ENCODE measurements around the gene DHH.
"Not testable (repeated sequence)": the region's sequence is repeated elsewhere in the genome, so short reads cannot be mapped to it uniquely, and the experiment has no call there.

DHH gene

GRCh38 chr12:49131894-49132461 lies 37.4 kb upstream of the DHH start:
- no peak for TF ChIP-seq CTCF (conservative IDR thresholded peaks at IDR 0.05)
- H3K27ac ChIP-seq: peak overlapping the region; percentile 98

GRCh38 chr12:49131051-49131893 lies 36.7 kb upstream of the DHH start, which contains the start of gene TUBA1B:
TSS of gene TUBA1B (minus strand) at chr12:49131395. CDS start at chr12:49131300, 95 bp downstream.
- no peak for TF ChIP-seq CTCF (conservative IDR thresholded peaks at IDR 0.05)
- peak within 1 kb of the TSS; percentile 98 for H3K27ac ChIP-seq

- TF ChIP-seq CTCF (conservative IDR thresholded peaks at IDR 0.05): peak; percentile 98
- peak overlapping the region; percentile 98 for H3K27ac ChIP-seq
These were observed 35.8 kb upstream of the DHH start for GRCh38 chr12:49130151-49131050.

GRCh38 chr12:49129332-49130150 lies 34.9 kb upstream of the DHH start:
- TF ChIP-seq CTCF (conservative IDR thresholded peaks at IDR 0.05): no peak
- H3K27ac ChIP-seq: peak overlapping the region; percentile 98

- not testable (repeated sequence) for H3K27ac ChIP-seq
These were observed 33.4 kb upstream of the DHH start for GRCh38 chr12:49127971-49128370.

- no peak overlapping the region for H3K27ac ChIP-seq
These were observed 32.5 kb upstream of the DHH start for GRCh38 chr12:49126852-49127763.

More at GRCh38 chr12:49126852-49127763, 32.5 kb upstream of the DHH start:
- TF ChIP-seq CTCF (conservative IDR thresholded peaks at IDR 0.05): no peak
